ENCODE data around the gene SERTAD1. TPM values are rescaled to one million over a fixed set of nuclear protein-coding genes. Genes with fewer than 3 reads are reported as not detected.

Gene SERTAD1
- polyA plus RNA-seq, 1 experiment, result 21.9 TPM

DNA sequence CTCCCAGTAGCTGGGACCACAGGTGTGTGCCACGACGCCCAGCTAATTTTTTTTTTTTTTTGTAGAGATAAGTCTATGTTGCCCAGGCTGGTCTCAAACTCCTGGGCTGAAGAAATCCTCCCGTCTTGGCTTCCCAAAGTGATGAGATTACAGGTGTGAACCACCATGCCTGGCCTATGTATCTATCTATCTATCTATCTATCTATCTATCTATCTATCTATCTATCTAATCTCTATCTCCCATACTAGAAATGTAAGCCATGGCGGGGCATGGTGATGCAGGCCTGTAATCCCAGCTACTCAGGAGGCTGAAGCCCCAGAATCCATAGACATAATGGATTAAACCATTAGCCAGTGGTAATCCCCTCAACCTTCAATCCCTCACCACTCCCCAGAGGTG lies 24.9 kb upstream of the SERTAD1 start:
- no peak for DNase-seq (ENCODE audit: low read depth)
- TF ChIP-seq, protein P1, sequence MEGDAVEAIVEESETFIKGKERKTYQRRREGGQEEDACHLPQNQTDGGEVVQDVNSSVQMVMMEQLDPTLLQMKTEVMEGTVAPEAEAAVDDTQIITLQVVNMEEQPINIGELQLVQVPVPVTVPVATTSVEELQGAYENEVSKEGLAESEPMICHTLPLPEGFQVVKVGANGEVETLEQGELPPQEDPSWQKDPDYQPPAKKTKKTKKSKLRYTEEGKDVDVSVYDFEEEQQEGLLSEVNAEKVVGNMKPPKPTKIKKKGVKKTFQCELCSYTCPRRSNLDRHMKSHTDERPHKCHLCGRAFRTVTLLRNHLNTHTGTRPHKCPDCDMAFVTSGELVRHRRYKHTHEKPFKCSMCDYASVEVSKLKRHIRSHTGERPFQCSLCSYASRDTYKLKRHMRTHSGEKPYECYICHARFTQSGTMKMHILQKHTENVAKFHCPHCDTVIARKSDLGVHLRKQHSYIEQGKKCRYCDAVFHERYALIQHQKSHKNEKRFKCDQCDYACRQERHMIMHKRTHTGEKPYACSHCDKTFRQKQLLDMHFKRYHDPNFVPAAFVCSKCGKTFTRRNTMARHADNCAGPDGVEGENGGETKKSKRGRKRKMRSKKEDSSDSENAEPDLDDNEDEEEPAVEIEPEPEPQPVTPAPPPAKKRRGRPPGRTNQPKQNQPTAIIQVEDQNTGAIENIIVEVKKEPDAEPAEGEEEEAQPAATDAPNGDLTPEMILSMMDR (IDR thresholded peaks at IDR 0.05; ENCODE audit: insufficient read depth, low read depth, low read length), result no peak
- CTCF ChIA-PET, result no interaction called here
- Histone ChIP-seq H3K4me3 (ENCODE audit: low read depth, low read length) (no peak overlapping the region), H3K36me3 (ENCODE audit: control insufficient read depth, insufficient read depth, low read length) (no peaks in the 10 kb centered on the region), H3K27me3 (ENCODE audit: control insufficient read depth, insufficient read depth, low read length) (no peaks in the 10 kb centered on the region)
- POLR2A ChIA-PET, result no interaction called here

DNA sequence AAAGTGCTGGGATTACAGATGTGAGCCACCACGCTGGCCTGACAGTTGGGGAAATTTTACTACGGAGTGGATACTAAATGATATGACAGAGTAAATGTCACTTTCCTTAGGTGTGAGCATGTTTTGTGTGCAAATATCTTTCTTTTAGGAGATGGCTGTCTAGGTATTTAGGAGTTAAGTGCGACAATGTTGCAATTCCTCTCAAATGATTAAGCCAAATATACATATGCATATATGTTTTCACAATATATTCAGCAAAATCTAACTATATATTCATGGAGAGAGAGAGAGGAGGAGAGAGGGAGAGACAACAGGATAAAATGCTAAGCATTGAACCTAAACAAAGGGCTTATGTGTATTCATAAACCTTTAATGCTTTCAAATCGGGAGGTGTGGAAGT lies 23.7 kb upstream of the SERTAD1 start:
- POLR2A ChIA-PET, result no interaction called here

DNA sequence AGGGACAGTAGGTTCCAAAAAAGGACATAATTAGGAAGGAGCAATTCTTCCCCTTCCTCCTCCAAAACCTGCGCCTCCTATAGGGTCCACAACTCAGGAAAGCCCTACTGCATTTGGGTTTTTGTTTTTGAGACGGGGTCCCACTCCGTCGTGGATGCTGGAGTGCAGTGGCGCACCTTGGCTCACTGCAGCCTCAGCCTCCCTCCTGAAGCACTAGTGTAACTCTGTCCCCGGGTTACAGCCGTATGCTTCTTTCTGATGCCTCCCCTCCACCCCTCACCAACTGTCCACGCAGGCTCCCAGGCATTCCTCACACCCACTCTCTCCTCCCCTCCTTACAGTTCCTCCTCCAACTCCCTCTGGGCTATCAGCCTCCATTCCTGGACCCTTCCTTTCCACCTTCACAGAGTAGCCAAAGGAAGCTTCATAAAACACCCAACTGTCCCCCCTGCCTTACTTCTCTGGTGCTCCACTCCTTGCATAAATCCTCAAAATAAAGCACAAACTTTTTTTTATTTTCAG lies 20.5 kb upstream of the SERTAD1 start:
- peaks cover 5% of the 10 kb centered on the region for H3K36me3 ChIP-seq (ENCODE audit: control insufficient read depth, insufficient read depth, low read length)
- H3K27me3 ChIP-seq (ENCODE audit: control insufficient read depth, insufficient read depth, low read length), result no peaks in the 10 kb centered on the region
- POLR2A ChIA-PET, result no interaction called here
- no peak overlapping the region for H3K4me3 ChIP-seq (ENCODE audit: low read depth, low read length)
- CTCF ChIA-PET, result interaction anchor here (0.6 to 1.3 kb wide), 4 partner anchors 14 to 141 kb away, joined by 3 to 5 read pairs (median 4); no protein-coding TSS in a partner anchor
- no peak for DNase-seq (ENCODE audit: low read depth)
- TF ChIP-seq, protein P1 (IDR thresholded peaks at IDR 0.05; ENCODE audit: insufficient read depth, low read depth, low read length), result no peak

More for the DNA sequence above, 23.7 kb upstream of the SERTAD1 start:
- Histone ChIP-seq H3K4me3 (ENCODE audit: low read depth, low read length) (no peak overlapping the region), H3K36me3 (ENCODE audit: control insufficient read depth, insufficient read depth, low read length) (no peaks in the 10 kb centered on the region), H3K27me3 (ENCODE audit: control insufficient read depth, insufficient read depth, low read length) (no peaks in the 10 kb centered on the region)
- TF ChIP-seq, protein P1 (IDR thresholded peaks at IDR 0.05; ENCODE audit: insufficient read depth, low read depth, low read length), result no peak
- no peak for DNase-seq (ENCODE audit: low read depth)
- CTCF ChIA-PET, result no interaction called here

DNA sequence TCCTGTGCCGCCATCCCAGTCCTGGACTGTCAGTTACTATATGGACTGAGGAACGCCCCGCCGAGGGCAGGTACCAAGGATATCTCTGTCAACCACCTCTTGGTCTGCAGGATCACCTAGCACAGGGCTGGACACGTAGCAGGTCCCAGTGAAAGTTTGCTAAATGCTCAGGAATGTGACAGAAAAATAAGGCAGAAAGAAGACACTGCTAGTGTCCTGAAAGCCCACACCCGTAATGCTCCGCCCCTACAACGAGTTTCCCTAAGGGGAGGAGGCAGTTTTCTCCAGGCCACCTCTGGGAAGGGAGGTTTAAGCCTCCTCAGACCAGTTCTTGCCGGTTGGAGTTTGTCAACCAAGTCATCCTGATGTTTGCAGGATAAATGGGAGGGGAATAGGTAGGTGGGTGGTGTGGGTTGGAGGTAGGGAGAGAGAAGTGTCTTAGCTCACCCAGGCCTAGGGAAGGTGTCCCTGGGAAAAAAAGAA lies 20.0 kb upstream of the SERTAD1 start:
- peaks cover 9% of the 10 kb centered on the region for H3K36me3 ChIP-seq (ENCODE audit: control insufficient read depth, insufficient read depth, low read length)
- H3K27me3 ChIP-seq (ENCODE audit: control insufficient read depth, insufficient read depth, low read length), result no peaks in the 10 kb centered on the region
- TF ChIP-seq, protein P1 (IDR thresholded peaks at IDR 0.05; ENCODE audit: insufficient read depth, low read depth, low read length), result no peak
- DNase-seq (ENCODE audit: low read depth), result no peak
- ChIA-PET CTCF (interaction anchor here (1.0 to 1.2 kb wide), 2 partner anchors 19 to 140 kb away, joined by 3 to 5 read pairs; no protein-coding TSS in a partner anchor), POLR2A (no interaction called here)
- no peak overlapping the region for H3K4me3 ChIP-seq (ENCODE audit: low read depth, low read length)

DNA sequence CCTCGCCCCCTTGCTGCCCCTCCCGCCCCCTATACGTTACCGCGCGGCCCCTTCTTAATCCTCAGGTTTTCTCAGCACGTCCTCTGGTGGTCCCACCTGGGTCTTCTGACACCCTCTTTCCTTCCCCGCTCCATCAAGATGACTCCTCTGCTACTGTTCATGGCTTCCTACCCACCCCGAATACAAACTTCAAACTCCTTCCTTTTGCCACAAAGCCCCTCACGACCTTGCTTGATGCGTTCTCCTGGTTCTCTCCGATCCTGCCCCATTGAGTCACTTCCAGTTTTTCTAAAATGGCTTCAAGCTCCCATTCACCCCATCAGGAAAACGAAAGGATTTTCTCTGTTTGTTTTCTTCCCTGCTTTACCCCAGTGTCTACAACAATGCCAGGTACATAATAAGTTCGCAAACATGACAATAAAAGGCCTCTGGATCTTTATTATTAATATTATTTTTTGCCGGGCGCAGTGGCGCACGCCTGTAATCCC lies 19.1 kb upstream of the SERTAD1 start:
- TF ChIP-seq, protein P1 (IDR thresholded peaks at IDR 0.05; ENCODE audit: insufficient read depth, low read depth, low read length), result no peak
- ChIA-PET CTCF (interaction anchor here (0.8 to 1.2 kb wide), 2 partner anchors 11 to 24 kb away, joined by 5 to 6 read pairs; no protein-coding TSS in a partner anchor), POLR2A (no interaction called here)
- H3K4me3 ChIP-seq (ENCODE audit: low read depth, low read length), result peak overlapping the region; percentile 97
- DNase-seq (ENCODE audit: low read depth), result no peak
- H3K36me3 ChIP-seq (ENCODE audit: control insufficient read depth, insufficient read depth, low read length), result peaks cover 13% of the 10 kb centered on the region
- H3K27me3 ChIP-seq (ENCODE audit: control insufficient read depth, insufficient read depth, low read length), result no peaks in the 10 kb centered on the region
